Limb (tissue), 2 donors: ENCODE measurements around the gene FRAT2.
"Not testable (repeated sequence)": the region's sequence is repeated elsewhere in the genome, so short reads cannot be mapped to it uniquely, and the experiment has no call there.

Experiments used
- DNase-seq, 2 donors: peaks; one replicate each; pipeline ENCODE4 v3.0.0-alpha.2; 2016; ENCODE audit errors: extremely low spot score in 2 of 2

The FRAT2 gene

DNA sequence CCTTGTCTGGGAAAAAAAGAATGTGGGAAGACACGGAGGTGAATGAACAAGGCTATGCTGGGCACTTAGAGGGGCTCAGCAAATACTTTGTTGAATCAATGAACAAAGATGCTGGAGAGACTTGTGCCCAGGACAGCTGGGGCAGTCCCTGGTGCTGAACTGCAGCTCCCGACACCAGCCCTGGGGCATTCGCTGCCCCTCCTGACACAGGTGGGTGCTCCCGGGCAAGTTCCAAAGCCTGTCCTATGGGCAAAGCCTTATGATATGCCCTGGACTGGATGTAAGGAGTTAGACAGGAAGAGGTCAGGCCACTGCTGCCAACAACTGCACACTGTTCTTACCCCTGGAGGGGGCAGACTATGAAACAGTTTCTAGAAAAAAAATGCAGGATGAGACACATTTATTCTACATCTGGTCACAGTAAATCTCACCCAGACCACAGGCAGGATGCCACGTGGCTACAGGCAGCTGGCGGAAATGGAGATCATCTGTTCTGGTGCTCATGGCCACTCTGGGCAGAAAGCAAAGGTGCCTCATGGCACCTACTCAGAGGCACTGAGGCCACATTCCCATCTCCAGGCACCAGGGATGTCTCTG is 21.9 kb upstream of the FRAT2 start:
- no peak for DNase-seq

DNA sequence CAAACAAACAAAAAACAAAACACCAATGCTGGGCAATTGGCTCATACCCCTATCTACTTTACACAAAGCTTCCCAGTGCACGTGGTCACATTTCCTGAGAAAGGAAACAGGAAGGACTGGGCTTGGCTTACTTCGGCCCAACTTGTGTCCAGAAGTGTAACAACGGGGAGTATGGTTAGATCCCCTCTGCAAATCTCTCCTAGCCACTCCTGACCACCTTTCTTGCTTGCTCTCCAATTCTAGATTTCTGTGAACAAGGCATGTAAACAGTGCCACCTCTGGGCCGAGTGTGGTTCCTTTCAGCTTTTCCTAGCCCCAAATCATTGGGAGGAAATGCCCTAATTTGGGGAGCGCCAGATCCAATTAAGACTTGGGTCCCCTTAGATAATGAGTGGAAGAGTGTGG is 21.0 kb upstream of the FRAT2 start:
- DNase-seq = no peak

DNA sequence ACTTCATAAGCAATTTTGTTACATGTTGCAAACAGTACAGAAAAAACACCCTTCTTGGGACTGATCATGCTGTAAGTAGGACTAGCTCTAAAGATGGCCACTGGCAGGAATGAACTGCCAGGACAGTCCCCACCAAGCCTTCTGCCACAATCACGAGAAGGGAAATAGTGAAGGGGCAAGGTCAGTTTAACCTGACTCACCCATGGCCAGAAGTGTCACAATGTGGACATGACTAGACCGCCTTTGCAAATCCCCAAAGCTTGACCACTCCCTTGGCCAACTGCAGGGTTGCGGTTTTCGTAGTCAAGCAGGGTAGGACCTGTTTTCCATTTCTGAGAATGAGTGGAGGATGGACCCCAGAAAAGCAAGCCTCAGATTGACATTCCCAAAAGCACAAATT is 19.4 kb upstream of the FRAT2 start:
- no peak for DNase-seq

DNA sequence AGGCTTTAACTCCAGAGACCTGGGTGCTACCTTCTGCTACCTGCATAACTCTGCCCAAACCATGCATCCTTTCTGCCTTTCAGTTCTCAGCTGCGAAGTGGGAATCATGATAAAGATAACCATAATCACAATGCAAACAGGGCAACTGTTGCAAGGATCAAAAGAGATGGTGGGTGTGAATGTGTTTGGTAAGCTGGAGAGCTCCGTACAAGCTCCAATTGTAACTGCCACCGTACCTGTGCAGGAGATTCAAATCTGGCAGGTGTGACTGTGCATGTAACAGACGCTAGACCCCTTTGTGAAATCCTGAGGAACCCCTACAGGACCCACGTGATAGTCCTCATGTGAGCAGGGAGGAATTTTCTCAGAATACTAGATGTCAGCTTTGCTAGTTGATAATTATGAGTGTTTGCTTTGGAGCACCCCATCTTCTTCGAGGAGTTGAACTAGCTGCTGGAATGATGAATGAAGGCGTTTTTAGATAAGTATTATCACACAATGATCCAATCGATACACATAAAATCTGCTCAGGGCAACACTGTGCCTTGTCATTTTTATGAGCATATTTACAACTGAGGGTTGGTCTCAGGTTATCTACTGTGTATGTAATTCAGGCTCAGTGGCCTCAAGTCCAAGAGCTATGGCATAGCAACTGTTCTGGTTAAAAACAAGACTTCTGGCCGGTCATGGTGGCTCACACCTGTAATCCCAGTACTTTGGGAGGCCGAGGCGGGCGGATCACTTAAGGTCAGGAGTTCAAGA is 15.4 kb upstream of the FRAT2 start:
- no peak for DNase-seq

DNA sequence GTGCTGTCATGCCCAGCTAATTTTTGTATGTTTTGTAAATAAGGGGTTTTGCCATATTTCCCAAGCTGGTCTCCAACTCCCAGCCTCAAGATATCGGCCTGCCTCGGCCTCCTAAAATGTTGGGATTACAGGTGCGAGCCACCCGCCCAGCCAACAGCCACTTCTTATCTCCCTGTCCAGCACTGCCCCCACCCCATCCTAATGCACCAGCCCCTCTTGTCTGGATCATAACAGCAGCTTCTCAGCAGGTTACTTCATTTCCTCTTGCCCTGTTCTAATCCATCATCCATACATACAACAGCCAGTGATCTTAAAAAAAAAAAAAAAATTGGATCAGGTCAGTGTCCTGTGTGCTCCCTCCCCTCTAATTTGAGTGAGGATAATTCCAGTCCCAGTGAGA is 12.8 kb upstream of the FRAT2 start:
- no peak for DNase-seq

DNA sequence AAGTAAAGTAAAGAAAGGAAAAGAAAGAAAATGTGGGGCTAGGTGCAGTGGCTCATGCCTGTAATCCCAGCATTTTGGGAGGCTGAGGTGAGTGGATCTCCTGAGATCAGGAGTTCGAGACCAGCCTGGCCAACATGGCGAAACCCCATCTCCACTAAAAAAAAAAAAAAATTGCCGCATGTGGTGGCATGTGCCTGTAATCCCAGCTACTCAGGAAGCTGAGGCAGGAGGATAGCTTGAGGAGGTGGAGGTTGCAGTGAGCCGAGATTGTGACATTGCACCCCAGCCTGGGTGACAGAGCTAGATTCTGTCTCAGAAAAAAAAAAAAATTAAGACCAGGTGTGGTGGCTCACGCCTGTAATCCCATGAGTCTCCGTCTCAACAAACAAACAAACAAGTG is 9.1 kb upstream of the FRAT2 start:
- not testable (repeated sequence) for DNase-seq

DNA sequence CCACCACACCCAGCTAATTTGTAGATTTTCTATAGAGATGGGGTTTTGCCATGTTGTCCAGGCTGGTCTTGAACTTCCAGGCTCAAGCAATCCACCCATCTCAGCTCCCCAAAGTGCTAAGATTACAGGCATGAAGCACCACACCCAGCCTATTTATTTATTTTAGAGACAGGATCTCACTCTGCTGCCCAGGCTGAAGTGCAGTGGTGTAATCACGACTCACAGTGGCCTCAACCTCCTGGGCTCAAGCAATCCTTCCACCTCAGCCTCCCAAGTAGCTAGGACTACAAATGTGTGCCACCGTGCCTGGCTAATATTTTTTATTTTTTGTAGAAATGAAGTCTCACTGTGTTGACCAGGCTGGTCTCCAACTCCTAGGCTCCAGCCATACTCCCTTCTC is 6.9 kb upstream of the FRAT2 start:
- DNase-seq = no peak

DNA sequence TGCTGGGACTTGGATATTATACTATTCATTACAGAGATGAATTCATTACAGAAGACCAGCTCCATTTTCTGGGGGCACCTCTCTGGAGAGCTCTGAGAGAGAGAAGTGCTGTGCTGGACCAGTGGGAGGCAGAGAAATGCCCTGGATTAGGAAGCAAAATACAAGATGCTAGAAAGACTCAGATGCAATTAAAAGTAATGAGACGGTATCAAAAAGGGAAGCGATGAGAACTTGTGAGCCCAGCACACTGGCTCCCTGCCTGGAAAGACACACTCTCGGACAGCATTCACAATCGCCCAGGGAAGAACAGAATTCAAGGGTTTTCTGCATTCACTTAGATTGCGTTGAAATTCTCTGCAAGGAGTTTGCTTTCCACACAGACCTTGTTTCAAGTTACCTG is 3.5 kb upstream of the FRAT2 start:
- no peak for DNase-seq

DNA sequence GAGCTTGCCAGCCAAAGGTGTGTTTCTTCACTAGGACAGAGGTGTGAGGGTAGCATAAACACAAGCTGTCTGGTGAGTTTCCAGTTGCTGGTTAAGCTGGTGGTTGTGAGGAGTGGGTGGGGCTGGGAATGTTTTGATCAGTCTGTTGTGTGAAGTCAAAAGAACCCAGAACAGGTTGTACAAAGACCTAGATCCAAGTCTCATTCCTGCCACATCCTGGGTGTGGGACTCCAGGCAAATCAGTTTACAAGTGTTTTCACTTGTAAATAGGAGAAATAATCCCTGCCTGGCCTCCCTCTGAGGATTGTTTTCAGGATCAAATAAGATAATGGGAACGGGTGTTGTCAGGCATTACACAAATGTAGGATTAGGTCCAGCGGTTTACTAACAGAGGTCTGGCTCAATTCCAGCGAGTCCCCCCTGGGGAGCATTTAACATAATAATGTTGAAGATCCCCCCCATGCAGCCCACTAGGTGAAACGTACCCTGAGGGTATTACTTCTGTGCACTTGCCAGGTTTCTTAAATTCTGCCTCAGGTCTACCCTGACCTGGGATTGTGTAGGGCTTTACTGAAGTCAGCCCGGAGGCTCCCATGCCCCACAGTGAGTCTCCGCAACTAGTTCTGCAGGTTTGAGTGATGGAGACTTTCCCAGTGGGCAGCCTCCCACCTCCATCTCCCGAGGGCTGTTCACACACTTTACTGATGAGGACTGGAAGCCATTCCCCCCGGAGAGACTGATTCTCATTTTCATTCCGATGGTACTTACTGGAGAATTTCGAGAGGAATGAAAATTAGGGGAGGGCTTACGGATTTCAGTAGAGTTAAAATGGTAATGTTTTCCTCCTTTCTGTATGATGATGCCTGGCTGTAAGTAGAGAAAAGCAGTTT is 2.7 kb upstream of the FRAT2 start:
- DNase-seq = peak in 1 of 2 donors; percentile 45

DNA sequence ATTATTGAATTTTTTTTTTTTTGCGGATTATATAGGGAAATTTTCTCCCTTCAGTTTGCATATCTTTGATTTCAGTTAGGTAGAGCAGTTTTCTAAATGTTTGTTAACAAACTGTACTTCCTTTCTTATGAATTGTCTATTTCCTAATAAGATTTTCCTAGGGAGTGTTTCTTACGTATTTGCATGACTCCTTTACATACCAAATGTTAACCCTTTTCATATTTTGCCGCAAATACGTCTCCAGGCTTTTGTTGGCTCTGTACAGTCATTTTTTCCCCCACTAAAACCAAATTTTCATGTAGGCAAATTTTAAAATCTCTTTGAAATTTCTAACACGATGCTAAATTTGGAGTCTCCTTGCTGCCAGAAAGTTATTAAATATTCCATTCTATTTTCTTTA is 1.9 kb upstream of the FRAT2 start:
- DNase-seq = no peak

DNA sequence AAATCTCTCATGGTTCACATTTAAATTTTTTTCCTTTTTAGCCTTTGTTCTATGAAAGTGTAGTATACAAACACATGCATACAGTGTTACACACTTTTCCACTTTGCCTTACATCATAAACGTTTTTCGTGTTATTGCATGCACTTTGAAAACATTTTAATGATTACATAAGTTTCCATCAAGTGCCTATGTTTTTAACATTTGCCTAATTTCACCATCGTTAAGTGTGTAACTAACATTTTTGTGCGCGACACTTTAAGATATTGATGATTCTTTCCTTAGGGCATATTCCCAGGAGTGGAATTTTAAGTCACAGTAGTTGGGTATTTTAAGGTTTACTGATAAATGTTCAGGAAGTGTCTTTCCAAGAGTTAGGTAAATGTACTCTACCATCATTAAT is 1.5 kb upstream of the FRAT2 start:
- no peak for DNase-seq

DNA sequence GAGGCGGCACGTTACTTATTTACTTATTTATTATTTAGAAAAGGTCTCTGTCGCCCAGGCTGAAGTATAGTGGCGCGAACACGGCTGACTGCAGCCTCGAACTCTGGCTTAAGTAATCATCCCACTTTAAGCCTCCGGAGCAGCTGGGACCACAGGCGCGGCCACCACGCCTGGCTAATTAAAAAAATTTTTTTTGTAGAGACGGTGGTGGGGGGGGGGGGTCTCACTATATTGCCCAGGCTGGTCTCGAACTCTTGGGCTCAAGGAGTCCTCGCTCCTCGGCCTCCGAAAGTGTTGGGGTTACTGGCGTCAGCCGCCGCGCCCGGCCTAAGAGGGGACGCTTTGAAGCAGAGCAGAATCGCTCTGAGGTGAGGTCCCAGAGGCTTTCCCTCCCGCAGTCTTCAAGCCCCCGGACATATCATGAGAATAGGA is 675 bp upstream of the FRAT2 start:
- no peak for DNase-seq

DNA sequence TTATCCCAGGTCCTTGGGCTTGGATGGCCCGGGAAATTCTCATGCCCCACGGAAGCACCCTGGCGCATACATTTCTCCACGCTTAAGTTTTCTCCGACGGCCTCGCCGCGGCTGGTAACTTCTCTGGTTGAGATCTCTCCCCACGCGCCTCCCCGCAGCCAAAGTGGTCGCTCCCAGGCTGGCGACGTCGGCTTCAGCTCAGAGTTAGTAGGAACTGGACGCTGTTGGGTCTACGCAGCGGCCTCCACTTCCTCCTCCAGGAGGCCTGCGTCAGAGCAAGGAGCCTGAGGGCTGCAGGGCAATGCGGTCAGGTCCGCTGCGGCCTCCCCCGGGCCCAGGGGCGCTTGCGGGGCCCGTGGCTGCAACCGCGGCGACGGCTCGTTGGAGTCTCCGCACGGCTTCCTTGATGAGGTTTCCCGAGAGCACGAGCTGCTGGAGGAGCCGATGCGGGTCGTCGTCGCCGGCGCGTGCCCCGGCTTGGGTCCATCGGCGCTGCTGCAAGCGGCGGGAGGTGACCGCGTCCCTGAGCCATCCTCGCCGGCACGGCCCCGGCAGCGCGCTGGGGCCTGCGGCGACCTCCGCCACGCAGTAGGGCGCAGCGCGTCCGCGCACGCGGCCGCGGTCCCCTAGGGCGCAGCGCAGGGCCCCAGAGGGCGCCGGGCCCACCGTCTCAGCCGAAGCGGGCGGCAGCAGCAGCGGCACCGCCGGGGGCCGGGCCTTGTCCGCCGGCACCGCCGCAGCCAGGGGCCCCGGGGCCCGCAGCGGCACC is 744 bp downstream of the FRAT2 start:
- peak in 1 of 2 donors; percentile 63 for DNase-seq

DNA sequence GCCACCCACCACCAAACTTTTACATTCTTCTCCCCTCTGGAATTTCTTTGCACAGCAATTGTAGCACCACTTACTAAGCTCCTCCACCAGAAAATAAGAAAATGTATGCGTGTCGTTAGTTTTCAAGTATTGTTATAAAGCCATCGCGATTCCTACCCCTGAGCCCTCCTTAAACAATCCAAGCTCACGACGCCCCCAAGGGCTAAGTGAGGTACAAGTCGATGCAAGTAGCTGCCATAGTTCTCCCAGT is 1.3 kb downstream of the FRAT2 start:
- peak in 1 of 2 donors; percentile 17 for DNase-seq

DNA sequence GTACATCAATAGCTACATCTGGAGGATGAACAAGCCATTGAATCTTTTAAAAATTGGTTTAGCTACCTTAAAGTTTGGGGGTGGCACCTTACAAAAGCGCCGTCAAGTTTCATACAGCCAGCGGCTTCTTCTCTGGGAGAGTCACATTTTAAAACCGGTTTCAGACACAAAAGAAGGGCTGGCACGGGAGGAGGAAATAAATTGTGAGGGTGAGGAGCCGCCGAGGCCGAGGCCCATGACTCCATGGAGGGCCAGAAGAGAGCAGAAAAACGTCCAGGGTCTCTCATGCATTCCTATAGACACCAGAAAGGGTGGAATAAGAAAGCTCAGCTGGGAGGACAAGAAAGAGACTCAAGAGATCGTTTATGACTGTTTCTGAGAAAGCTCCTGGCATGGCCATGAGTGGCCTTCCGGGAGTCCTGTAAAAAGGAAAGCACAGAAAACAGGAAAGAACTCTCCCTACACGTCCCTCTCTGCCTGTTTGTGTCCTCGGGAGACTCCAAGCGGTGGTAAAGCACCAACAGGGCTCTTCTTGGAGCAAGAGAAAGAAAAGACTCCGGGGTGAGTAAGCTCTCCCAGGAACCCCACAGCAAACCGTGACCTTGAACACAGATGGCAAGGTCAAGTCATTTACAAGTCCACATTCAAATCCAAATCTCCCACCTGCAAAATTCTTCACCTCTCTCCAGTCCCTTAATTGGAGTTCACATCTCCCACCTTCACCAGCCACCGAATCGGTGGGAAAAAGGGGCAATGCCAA is 1.8 kb downstream of the FRAT2 start:
- DNase-seq = peak; percentile 21 to 50

DNA sequence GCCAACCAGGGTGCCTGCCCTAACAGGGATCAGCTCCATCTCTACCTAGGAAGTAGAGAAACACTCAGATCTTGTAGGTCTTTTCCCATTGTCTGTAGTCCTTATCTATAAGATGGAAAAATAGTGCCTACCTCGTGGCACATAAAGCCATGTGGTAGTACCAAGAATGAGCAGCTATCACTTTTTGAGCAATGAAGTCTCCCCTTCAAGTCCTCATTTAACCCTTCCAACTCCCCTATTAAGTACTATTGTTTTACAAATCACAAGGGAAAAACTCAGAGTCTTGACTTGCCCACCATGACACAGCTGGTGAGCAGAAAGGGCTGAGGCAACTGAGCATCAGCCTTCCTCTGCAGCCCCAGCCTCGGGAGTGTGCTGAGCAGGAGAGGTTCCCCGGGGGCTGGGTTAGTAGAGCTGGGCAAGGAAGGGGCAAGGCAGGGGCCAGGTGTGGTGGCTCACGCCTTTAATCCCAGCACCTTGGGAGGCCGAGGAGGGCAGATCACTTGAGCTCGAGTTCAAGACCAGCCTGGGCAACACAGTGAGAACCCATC is 3.3 kb downstream of the FRAT2 start:
- DNase-seq = no peak

DNA sequence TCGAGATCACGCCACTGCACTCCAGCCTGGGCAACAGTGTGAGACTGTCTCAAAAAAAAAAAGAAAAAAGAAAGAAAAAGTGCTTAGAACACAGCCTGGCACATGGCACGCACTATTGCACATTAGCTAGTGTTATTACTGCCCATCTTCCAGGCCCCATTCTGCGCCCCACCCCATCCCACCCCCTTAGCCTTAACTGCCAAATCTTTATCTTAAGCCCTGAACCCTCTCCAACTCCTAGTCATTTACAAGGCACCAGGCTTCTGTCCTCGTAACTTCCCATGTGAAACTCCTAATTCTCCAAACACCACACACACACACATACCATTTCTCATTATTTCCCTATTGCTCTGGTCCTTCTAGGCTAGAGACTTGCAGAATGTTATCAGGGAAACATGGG is 4.8 kb downstream of the FRAT2 start:
- DNase-seq = no peak

DNA sequence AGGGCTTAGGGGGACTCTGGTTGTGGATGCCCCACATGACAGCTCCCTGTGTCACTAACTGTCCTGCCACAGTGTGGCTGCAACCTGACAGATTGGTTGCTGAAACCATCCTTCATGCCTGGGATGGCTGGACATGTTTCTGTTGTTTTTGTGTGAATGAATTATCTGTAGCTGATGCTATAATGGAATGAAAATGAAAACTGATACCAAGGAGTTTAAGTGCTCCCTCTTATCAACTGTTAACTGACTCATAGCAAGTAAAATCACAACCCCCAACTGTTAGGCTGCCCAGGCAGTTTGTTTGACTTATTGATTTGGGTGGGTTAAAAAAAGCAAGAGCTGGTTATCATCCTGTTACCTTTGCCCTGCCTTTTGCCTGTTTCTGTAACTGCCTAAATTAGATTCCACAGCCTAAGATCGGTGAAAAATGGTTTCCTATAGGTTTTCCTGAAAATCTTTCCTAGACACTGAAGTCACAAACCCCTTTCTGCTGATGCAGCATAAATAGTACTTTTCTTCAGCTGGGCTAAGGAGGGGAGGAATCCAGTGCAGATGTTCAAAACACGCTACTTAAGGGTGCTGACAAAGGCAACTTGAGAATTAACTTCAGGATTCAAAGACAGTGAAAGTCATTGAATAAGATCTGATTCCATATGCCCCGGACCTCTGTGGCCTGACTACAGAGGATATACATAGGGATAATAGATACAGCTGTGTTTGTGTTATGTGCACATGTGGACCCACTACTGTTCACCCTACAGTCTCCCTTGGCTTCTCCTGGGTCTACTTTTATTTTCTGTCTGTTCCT is 5.7 kb downstream of the FRAT2 start:
- no peak for DNase-seq

DNA sequence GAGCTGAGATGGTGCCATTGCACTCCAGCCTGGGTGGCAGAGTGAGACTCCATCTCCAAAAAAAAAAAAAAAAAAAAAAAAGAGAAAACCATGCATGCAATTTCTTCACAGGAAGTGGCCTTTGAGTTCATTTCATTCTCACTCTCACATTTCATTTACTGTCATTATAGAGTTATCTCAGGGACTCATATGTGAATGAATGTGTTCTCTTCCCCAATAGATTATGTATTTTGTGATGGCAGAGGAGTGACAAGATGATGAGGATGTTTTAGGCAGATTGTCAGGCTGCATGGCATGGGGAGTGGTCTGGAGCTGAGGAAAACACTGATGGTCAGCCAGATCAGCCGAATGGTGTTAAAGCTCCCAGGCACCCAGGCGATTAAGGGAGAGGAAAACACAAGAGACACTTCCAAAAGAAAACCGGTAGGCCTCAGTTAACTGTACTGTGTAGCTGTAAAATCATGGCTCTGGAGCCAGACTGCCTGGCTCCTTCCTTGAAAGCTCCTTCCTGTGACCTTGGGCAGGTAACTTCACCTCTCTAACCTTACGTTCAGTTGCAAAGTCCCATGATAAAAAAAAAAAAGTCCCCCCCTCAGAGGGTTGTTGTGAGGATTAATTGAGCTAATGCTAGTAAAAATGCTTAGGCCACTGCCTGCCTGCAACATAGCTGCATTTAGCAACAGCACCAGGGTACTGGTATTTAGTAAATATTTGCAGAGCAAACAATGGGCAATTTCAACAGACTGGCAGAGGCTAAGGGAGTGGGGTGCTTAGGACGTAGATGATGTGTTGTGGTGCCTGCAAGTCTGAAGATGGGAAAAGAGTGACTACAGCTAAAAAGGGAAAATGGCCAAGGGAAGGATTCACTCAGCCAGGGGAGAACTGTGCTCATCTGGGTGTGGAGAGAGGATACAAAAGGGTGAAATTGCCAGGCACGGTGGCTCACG is 6.9 kb downstream of the FRAT2 start:
- no peak for DNase-seq
